ENCODE data around the gene PRDM11. TPM values are rescaled to one million over a fixed set of nuclear protein-coding genes. Genes with fewer than 3 reads are reported as not detected.
A peak's percentile ranks its signal among the peaks of the same experiment; 100 is the strongest.

The PRDM11 gene
- total RNA-seq, 1 donor from 2014 or later, result 32.8 TPM

DNA sequence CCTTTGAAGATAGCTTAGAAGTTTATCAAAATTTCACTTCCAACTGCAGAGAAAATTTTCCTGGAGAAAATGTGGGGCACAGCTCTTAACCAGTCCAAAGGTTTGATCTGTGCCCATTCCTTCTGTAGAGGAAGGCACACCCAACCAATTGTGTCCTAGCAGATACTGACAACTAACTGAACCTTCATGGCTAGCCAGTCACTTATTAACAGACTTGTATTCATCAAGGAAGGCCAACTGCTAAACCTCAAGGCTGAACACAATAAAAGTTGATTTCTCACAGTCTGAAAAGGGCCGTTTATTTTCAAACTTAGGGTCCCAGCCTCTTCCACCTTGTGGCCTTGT is 120.2 kb downstream of the PRDM11 start:
- DNase-seq, result no peak

DNA sequence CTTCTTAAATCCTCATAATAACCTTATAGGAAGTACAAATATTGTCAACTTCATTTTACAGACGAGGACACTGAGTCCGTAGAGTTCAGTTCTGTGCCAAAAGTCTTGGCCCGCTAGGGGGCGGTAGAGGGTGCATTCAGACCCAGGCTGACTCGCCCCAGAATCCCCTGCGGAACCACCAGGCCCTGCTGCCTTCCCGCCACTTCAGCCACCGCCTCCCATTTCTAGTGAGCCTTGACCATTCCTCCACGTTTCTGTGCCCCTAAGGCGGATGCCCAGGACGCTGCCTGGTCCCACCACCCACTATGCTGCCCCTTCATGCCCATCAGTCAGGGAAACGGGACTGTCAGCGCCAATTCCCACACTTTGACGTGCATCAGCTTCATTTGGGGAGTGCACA is 120.6 kb downstream of the PRDM11 start:
- no peak for DNase-seq

DNA sequence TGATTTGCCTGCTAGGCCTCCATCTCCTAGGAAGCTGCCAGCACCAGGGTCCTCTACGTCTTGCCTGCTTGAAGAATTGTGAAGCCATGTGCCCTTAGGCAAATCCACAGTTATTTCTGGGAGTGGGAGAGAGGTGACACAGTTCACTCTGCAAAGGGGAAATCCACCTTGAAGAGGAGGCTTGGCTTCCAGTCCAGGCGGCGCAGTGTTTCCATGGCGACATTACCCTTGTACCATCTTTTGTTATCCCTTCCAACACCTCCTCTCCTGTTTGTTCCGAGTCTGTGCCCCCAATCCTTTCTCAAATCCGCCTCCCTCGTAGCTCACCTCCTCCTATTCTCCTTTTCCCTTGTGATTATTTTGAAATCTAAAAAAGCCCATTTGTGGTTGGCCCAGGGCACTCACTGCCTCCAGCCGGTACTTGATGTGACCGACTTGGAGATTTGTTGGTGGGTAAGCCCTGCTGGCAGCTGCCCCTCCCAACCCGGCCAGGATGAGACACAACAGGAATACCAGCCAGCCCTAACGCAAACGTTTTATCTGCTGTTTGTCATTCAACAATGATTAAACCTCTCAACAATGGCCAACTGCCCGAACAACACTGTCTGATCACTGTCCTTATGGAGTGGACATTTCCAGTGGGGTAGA is 121.3 kb downstream of the PRDM11 start:
- DNase-seq, result no peak

DNA sequence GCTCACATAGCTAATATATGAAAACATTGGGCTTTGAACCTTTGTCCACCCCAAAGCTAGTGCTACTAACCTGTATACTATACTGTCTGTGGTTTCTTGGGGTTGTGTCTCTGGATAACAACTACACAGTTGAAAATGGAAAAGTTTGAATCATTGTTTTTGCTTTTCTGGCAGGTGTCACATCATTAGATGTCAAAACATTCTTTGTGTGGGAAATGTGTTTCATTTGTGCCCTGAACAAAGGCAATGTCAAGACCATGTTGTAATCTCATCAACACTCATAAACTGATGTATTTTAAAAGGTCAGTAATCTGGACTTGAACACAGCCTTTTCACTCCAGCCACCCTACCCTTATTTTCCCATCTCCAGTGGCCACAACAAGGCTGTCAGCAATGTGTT is 123.2 kb downstream of the PRDM11 start:
- no peak for DNase-seq

DNA sequence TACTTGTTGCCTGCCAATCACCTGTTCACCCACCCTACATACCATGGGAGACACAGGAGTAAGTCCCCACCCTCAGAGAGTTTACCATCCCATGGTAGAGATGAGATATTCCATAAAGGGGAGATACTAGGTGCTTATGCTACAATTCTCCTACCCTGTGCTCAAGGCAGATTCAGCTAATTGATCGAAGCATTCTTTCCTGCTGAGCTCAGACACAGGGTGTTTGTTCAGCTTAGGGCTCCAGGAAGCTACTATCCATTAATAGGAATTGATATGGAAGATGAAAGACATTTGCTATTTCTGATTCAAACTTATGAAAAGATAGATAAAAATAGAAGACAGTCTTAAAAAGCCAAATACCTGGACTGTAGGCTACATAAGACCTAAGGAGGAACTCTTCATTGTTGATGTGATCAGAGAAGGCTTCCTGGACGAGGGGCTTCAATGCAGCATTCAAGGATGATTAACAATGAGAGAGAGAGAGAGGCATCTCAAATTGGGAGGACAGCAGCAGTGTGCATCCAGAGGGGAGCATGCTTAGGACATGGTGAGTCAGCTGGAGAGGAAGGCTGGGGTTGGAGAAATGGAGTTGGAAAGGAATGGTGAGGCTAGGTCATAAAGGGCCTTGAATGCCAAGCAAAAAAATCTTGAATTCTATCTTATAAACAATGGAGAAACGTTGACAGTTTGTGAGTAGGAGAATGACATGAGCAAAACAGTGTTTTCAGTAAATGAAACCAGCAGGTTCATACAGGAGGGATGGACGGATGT is 124.7 kb downstream of the PRDM11 start:
- DNase-seq, result no peak

DNA sequence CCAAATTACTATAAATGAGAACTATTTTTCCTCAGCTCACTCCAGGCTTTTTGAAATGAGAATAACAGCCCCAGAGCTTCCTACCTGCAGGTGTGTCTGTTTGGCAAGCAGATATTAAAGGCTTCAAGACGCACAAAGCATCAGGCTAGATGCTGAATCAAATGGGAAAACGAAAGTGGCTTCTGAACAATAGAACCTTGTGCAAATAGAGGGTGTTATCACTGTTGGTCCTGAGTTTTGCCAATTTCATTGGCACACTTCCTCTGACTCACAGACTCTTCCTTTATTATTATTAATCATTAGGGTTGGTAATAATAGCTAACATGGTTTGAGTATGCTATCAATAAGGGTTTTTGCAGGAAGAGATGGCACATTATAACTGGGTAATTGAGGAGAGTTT is 126.3 kb downstream of the PRDM11 start:
- no peak for DNase-seq

DNA sequence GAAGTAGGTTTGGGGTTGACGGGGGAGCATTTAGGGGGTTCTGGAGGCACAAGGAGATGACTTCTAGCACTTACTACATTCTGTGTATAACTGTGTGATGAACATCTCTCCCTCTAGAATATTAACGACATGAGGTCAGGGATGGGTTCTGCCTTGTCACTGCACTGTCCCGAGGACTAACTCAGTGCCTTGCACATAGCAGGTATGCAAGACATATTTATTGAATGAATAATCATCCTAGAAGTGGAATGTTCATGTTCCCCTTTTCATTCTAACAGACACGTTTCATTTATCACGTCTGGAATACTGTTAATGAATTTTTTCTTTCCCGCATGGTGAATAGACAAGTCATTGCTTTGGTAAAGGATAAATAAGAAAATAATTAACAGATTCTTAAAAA is 127.1 kb downstream of the PRDM11 start:
- no peak for DNase-seq

DNA sequence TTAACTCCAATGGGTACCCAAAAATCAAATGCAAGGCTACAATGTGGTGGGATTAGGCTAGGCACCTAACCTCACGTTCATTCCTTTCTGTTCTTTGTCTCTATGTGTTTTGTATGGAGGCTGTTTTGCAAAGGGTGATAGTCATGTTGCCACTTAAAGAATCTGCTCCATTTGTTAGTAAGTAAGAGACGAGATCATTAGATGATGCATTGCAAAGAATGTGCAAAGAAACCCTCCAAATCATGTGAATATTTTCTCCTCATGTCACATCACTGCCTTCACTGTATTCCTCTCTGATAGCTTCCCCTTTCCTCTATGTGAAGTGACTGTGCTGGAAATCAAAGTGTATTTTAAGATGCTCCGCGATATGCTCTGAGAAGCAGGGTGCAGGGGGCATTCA is 127.8 kb downstream of the PRDM11 start:
- DNase-seq, result no peak

DNA sequence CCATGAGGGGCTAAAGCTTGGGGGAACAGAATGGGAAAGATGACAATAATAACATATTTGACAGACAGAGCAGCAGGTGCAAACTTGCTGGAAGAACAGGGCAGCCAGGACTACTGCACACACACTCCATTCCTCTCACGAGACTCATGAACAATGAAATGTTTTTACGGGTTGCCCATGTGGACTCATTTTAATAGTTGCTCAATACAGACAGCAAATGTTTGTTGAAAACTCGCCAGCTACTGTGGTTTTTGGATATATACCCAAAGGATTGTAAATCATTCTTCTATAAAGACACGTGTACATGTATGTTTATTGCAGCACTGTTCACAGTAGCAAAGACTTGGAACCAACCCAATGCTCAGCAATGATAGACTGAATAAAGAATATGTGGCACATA is 129.4 kb downstream of the PRDM11 start:
- no peak for DNase-seq

DNA sequence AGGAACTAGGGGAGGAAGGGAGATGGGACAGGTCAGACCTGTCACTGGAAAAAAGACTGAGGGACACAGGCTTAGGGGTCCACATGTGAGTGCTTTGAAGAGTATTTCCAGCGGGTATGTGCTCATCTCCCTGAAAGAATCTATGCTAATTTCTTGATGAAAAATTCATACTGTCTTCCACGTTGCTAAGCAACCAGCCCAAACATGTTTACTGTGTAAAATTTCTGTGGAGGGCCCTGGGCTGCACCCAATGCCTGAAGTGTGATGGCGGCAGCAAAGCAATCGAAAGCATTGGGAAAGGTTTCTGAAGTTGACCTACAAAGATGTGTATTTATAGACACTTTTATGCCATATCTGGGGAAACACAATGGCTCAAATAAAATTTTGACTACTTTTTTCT is 132.3 kb downstream of the PRDM11 start:
- peak; percentile 34 for DNase-seq

DNA sequence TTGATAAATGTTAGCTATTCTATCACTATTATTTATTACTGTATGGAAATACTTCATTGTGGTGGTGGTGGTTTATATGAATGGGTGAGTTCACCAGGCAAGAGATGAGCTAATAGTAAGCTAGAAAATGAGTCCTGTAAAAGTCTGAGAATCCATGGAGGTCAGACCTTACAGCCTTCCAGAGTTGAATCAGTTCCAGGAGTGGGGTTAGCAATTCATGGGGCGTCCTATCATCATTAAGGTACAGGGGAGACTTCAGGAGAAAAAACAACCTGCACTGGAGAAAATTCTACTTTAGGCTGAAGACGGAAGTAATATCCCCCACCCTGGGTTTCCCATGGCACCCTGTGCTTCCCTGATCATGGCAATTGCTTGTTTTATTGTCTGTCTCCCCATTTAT is 133.2 kb downstream of the PRDM11 start:
- no peak for DNase-seq

DNA sequence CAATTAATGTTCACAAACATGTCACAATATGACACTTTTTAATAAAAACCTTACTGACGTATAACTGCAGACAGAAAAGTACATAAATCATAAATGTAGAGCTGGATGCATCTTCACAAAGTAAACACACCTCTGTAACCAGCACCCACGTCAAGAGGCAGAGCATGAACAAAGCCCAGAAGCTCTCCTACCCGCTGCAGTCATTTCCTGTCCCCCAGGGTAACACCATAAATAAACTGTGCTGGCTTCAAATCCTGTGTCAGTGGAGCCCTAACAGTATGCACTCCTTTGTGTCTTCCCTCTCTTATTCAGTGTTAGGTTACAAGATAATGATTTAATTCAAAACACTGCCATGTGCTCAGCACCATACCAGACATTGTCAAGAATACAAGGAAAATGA is 134.0 kb downstream of the PRDM11 start:
- DNase-seq, result no peak

DNA sequence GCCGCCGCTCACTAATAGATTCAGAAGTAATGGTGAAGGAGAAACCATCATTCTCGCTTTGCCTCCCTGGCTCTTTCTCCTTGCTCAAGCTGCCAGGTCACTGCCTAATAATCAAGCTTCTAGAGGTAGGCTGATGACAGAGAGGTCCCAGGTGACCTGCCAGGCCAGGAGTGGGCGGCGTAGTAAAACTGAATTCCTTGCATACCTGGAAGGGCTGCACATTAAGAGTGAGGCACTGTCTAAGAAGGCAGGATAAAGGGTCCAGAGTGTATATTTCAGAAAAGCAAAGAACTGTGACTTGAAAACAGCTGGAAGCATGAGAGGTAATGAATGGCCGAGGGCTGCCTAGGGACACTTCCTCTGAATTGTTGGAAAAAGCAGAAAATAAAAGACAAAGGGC is 135.6 kb downstream of the PRDM11 start:
- DNase-seq, result no peak

Other genes starting within 250 kb of the PRDM11 start
- gene TP53I11, start 195.8 kb upstream of the PRDM11 start, total RNA-seq, result 36.9 TPM
- 1.5 TPM for gene SYT13, start 139.7 kb downstream of the PRDM11 start, total RNA-seq